Ureter (tissue), 1 donor: Measurements from ENCODE around the gene PFKFB2. TPM values are rescaled to one million over a fixed set of nuclear protein-coding genes. Genes with fewer than 3 reads are reported as not detected.
A peak's percentile ranks its signal among the peaks of the same experiment; 100 is the strongest.

Experiments used
- DNase-seq: peaks from one replicate; pipeline ENCODE4 v3.0.0-alpha.2; 2020; ENCODE audit warnings: low spot score
- total RNA-seq: library from RNA; stranded (reverse); gene quantifications from one replicate; pipeline ENCODE4 v1.2.4, GENCODE V29; 2023
- donor health status: DM: yes; HTN: yes; CAD: no.

PFKFB2 gene
- total RNA-seq, 1 donor from 2014 or later: 27.0 TPM

- DNase-seq: no peak
Observed at GRCh38 chr1:207021876-207022596, 31.0 kb upstream of the PFKFB2 start.

GRCh38 chr1:207022996-207023679 is 29.9 kb upstream of the PFKFB2 start:
- DNase-seq: no peak

- no peak for DNase-seq
Observed at GRCh38 chr1:207024202-207025145, 28.6 kb upstream of the PFKFB2 start.

GRCh38 chr1:207025146-207025880 is 27.8 kb upstream of the PFKFB2 start:
- DNase-seq: no peak

- DNase-seq: no peak
Observed at GRCh38 chr1:207026104-207026534, 27.0 kb upstream of the PFKFB2 start.

- peak; percentile 73 for DNase-seq
Observed at GRCh38 chr1:207027206-207027777, 25.8 kb upstream of the PFKFB2 start.

GRCh38 chr1:207027921-207028320 is 25.2 kb upstream of the PFKFB2 start:
- DNase-seq: no peak

GRCh38 chr1:207028884-207029650 is 24.0 kb upstream of the PFKFB2 start:
- no peak for DNase-seq

- no peak for DNase-seq
Observed at GRCh38 chr1:207029701-207030521, 23.2 kb upstream of the PFKFB2 start.

GRCh38 chr1:207030522-207031009 is 22.5 kb upstream of the PFKFB2 start:
- DNase-seq: no peak

- DNase-seq: no peak
Observed at GRCh38 chr1:207031016-207031415, 22.1 kb upstream of the PFKFB2 start.

GRCh38 chr1:207031632-207032264 is 21.3 kb upstream of the PFKFB2 start:
- peak; percentile 72 for DNase-seq

- DNase-seq: peak; percentile 80
Observed at GRCh38 chr1:207032528-207033017, 20.5 kb upstream of the PFKFB2 start, which contains the start of gene C1orf116. Gene C1orf116, minus strand, starts transcription at chr1:207032756. Its CDS starts 5,158 bp downstream, at chr1:207027598.

GRCh38 chr1:207033302-207033701 is 19.8 kb upstream of the PFKFB2 start:
- no peak for DNase-seq

GRCh38 chr1:207034208-207034607 is 18.9 kb upstream of the PFKFB2 start:
- DNase-seq: no peak

GRCh38 chr1:207034998-207035397 is 18.1 kb upstream of the PFKFB2 start:
- no peak for DNase-seq

GRCh38 chr1:207035877-207036551 is 17.1 kb upstream of the PFKFB2 start:
- no peak for DNase-seq

GRCh38 chr1:207036865-207037264 is 16.2 kb upstream of the PFKFB2 start:
- DNase-seq: no peak
